ENCODE data around the gene GSN.
A peak's percentile ranks its signal among the peaks of the same experiment; 100 is the strongest.

Gene GSN

DNA sequence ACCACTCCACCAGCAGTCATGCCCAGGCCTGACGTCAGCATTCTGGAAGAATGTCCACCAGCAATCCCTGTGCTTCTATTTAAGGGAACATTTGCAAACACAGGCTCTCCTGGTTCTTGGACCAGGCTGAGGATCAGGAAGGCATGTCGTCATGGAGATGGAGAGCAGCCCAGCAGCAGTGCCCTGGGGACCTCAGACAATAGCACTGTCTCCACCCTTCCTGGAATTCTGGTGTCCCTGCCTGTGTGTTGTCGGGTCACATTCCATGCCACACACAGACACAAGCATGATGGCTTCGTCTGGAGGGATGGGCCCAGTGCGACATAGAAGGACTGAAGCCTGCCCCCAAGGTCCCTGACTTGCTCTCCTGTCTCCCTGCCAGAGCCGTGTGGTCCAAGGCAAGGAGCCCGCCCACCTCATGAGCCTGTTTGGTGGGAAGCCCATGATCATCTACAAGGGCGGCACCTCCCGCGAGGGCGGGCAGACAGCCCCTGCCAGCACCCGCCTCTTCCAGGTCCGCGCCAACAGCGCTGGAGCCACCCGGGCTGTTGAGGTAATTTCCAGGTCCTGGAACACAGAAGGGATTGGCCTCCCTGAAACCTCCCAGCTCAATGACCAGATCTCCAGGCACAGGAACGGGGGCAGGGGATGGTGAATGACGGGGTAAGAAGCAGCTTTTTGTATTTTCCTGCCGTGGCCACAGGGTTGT is 58.3 kb downstream of the GSN start:
- DNase-seq: no peak

DNA sequence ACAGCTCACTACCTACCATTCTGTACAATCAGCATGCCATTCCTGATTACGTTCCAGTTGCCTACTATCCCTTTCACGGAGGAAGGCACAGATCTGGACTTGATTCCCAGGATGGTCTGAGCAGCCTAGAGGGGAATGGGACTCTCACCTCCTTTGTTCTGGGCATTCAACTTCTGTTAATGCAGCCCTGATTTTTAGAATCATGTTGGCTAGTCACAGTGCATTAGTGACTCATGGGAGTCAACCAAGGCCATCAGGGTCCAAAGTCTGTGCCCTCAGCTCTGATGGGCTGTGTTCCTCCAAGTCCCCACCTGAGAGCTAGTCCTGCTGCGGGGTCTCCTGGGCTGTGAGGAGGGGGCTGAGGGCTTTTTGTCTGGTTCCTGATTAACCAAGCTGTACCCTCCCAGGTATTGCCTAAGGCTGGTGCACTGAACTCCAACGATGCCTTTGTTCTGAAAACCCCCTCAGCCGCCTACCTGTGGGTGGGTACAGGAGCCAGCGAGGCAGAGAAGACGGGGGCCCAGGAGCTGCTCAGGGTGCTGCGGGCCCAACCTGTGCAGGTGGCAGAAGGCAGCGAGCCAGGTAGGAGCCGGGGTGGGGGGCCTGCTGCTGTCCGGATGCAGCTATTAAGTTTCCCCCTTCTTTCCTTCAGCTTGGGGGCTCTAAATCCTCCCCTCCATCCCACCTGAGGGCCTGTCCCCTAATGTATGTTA is 59.1 kb downstream of the GSN start:
- DNase-seq: no peak

DNA sequence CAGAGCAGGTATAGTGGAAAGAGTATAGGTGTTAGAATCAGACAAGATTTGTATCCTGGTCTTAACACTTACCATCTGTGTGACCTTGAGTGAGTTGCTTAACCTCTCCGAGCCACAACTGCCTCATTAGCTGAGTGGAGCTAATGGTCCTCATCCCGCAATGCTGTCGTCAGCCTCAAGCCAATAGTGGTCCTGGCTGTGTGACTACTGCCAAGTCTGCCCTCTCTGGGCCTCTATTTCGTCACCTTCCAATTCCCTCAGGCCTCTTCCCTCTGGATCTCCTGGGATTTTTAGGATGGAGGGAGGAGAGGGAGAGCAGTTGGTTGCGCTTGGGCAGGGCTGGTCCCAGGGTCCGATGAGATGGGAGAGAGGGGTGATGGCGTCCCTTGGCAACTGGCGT is 60.5 kb downstream of the GSN start:
- DNase-seq: no peak

DNA sequence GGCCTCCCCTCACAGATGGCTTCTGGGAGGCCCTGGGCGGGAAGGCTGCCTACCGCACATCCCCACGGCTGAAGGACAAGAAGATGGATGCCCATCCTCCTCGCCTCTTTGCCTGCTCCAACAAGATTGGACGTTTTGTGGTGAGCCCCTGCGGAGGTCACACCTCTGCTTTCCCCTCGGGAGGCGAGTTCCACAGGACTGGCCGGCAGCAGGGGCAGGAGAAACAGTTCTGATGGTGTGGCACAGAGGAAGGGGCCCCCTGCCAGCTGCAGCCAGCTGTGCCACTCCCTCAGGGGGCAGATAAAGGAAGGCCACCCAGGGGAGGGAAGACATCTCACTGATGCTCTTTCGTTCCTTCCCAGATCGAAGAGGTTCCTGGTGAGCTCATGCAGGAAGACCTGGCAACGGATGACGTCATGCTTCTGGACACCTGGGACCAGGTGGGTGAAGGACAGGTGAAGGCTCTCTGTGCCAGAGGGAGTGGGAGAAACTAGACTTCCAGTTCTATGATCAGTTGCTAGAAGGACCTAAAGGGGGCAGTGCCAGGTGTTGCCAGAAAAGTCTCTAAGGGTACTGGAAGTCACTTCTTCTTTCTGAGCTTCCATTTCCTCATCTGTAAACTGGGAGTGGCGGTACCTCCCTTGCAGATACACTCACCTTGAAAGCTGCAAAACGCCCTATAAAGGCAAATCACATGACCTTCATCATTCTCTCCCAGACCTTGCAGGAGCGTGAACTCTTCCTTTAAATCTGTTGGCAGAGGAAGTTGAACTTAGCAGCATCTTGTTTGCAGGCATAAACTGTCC is 61.1 kb downstream of the GSN start:
- no peak for DNase-seq

DNA sequence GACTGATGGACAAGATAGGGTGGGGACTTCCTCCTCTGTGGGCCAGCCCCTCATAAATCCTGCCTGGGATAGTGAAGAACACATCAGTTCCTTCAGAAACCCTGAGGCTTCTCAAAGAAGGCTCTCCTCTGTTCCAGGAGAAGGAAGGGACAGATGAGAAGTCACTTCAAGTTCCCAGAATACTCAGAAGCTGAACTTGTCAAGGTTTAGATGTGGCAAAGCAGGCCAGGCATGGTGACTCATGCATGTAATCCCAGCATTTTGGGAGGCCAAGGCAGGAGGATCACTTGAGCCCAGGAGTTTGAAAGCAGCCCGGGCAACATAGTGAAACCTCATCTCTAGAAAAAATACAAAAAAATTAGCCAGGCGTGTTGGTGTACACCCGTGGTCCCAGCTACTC is 63.6 kb downstream of the GSN start:
- DNase-seq: no peak

DNA sequence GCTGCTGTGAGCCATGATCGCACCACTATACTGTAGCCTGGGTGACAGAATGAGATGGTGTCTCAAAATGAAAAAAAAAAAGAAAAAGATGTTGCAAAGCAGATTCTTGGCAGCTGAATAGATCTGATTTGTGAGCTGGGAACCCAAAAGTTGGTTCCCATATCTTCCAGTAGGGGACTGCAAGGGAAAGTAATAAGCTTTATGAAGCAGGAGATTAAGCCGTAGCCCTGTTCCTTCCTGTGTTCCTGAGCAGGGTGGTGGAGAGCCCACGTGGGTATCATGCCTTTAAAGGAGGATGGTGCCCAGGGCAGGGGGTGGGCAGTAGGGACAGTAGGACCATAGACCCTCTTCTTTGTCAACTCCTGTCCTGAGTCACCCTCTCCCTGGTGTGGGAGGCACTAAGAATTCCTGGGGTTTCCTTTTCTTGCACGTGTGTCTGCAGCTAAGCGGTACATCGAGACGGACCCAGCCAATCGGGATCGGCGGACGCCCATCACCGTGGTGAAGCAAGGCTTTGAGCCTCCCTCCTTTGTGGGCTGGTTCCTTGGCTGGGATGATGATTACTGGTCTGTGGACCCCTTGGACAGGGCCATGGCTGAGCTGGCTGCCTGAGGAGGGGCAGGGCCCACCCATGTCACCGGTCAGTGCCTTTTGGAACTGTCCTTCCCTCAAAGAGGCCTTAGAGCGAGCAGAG is 64.2 kb downstream of the GSN start:
- no peak for DNase-seq

DNA sequence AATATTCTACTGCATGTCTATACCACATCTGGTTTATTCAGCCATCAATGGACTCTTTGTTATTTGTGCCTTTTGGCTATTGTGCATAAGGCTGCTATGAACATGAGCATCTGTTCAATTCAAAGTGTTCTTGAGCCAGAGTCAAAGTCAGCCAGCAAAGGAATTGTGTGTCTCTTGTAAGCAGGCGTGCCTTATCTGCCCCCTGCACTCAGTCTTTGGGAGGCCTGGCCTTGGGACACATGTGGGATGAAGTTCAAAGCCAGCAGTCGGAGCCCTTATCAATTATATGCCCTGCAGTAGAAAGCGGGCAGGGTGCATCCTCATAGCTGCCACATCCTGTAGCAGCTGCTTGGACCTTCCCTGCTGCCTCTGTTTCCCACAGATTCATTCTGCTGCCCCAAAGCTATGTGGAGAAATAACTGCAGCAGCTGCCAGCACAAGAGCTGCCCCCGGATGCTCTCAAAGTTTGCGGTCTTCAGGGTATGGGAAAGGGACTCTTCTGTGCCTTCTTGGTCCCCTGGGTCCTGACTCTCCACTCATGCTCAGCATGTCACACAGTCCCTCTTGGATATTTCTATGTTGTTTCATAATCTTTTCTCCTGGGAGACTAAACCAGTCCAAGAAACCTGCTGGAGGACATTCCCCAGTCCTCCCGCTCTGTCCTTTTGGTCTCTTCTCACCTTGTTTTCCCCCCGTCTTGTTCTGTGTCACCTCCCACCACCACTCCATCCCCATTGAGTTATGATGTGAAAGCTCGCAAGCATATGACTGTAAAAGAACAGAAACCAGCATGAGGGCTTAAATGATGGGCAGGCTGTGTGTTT is 66.2 kb downstream of the GSN start:
- no peak for DNase-seq

DNA sequence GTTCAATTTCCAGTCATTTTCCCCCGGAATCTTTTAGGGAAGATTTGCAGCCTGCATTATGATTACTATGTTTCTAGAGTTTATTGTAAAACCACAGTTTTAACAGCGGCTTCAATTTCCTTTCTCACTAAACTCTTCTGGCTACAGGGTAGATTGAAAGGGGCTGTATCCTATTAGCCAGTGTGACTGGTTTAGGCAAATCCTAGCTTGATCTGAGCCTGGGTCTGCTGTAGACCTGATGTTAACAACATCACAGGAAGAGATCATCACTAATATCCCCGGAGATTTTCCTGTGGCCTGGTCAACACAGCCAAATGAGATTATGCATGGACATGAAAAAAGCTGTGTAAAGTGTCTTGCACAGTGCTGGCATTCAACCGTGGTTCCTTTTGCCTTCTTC is 68.7 kb downstream of the GSN start:
- DNase-seq: no peak

DNA sequence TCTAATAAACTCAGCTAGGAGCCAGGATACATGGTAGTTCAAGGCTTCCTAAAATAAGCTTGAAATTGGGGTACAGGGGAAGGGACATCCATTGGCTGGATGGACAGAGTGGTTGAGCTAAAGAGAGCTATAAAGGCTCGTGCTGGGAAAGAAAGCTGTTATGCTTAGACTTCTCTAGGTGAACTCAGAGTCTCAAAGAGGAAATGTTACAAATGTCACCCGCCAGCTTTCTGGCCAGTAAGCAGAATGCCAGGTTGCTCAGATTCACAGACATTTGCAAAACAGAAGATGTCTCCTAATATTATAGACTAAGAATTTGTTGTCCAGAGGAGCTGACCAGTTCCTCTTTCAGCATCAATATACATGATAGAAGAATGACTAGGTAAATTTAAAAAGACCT is 71.5 kb downstream of the GSN start:
- no peak for DNase-seq

DNA sequence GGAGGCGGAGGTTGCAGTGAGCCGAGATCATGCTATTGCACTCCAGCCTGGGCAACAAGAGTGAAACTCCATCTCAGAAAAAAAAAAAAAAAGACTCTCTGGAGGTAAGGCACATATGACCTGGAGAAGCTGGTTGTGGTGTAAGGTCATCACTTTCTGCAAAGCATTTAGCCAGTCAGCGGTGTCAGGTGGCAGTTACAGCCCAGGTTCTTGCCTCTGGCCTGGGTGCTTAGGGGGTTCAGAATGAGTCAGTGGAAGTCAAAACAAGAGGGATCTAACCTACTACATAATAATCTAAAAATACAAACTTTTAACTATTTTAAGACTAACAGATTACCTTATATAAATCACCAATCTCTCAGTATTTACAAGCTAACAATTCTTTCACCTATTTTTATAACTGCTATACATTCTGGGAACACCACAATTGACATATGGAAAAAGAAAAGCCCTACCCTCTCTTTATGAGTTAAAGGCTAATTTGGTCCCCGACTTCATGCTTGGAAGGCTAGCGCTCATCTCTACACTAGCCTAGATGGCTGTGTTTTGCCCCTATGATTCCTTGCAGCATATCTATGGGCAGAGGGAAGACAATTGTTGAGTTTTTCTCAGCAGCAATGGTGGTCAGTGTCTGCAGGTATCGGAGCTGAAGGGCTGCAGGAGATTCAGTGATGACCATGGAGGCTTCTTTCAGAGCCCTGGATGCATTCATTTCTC is 72.9 kb downstream of the GSN start:
- DNase-seq: no peak

DNA sequence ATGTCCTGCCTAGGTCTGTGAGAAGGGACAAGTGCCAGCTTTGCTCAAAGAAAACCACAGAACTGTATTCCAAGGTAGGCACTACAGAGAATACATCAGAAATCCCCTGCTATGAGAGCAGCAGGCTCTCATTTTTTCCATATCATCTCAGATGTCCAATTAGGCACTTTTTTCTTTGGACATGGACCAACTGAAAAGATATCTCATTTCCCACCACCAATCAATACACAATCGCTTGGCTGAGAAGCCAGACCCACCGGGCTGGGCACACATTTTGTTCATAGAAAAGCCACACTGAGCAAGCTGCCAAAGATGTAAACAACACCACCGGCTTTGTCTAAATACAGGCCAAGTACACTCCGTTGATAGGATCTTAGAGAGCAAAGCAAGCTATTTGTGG is 76.2 kb downstream of the GSN start:
- no peak for DNase-seq

DNA sequence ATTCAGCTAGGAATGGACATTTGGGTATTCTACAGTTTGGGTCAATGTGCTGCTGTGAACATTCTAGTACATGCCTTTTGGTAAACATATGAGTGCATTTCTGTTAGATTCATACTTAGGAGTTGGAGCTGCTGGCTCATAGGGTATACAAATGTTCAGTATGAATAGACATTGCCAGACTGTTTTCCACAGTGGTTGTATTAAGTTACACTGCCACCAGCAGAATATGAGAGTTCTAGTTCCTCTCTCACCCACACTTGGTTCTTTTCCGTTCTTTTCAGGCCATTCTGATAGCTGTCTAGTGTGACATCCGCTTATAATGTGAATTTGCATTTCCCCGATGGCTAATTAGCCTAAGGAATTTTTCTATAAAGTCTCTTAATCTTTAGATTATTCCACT is 77.1 kb downstream of the GSN start:
- no peak for DNase-seq

DNA sequence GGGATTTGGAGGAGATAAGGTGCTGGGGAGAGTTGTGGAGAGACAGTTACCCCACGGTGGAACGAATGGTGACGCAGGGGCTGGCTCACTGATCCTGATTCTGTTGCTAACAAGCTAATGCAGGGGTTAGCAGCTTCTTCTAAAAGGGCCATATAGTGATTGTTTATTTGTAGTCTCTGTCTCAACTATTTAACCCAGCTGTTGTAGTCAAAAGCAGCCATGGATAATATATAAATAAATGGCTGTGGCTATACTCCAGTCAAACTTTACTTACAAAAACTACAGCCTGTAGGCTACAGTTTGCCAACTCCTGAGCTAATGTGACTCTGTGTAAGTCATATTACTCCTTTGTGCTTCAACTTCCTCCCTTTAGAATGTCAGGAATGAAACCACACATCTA is 80.3 kb downstream of the GSN start:
- DNase-seq: no peak

DNA sequence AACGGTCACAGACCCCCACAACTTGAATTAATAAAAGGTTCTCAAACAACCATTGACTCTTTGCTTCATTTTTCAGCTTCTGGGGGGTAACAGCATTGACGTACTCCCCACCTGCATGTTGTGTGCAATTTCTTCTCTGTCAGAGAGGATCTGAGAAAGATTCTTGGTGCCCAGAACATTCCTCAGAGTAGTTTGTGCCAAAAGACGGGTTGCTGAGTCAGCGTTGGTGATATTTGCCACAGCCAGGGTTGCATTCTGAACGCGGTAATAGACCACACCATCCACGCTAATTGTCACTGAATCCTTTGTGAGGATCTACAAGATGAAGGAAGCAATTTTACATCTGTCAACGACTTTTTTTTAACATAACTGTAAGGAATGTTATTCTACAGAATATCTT is 81.0 kb downstream of the GSN start:
- DNase-seq: no peak

DNA sequence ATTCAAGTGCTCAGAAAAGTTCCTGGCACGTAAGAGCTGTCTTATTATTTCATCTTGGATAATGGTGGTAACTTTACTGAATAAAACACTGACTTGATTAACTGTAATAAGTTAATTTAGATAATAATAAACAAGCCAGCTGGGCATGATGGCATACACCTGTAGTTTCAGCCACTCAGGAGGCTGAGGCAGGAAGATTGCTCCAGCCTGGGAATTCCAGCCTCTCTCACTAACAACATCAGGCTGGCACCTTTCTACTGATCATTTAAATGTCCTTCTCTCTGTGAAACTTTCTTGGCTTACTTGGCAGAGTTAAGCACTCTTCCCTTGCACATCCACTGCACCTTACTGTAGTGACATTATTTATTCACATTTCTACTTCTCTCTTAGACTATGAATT is 82.1 kb downstream of the GSN start:
- DNase-seq: no peak

DNA sequence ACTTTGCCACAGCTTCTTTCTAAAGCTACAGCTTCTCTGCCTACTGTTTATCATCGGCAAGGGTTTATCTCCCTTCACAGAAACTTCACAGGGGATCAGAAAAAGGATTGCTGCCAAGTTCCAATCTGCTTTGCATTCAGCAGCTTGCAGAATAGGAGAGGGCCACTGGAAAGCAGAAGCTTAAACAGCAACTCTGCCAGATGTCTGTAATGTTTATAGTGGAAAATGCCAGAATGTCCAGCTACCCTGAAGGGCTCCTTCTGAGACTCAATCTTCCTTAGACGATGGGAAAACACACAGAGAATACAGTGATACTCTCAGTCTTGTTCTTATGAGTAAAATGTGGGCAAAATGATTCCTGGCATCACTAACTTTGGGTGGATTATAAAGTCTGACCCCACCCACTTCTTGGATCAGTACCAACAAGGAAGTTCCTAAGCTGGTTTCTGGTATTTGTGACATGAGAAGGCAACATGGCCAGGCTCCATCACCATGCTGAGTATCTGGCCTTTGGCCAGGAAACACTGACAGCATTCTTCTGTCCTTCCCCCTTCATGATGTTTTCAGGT is 83.1 kb downstream of the GSN start:
- peak; percentile 50 for DNase-seq

DNA sequence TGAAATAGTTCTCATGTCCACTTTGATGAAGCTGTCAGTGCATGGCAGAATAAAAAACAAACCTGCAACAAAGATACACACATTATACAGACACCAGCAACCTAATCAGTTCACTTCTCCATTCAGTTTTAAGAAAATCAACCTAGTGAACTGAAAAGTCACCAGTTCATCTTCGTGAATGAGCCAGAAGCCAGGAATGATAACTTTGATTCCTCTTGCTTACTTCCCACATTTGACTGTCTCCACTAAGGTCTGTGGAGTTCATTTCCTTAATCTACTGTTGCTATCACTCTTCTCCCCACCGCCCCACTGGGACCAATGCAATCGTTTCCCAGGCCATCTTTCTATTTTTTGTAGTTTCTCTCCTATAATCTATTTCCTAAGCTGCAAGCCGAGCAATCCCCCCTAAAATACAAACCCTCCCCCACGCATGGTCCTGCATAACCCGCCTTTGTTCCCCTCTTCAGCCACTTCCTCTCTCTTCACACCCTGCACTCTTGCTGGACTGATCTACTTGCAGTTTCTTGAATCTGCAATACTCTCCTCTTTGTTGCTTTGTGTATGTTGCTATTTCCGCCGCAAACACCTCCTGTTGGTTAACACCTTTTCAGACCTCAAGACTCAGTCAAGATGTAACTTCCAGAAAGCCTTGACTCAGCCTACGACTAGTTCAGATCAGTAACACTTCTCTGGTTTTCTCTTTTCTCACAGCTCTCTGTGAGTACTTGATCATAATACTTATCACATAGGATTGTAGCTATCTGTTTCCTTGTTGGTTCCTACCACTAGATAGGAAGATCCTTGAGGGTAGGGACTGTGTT is 85.5 kb downstream of the GSN start:
- DNase-seq: peak; percentile 47

DNA sequence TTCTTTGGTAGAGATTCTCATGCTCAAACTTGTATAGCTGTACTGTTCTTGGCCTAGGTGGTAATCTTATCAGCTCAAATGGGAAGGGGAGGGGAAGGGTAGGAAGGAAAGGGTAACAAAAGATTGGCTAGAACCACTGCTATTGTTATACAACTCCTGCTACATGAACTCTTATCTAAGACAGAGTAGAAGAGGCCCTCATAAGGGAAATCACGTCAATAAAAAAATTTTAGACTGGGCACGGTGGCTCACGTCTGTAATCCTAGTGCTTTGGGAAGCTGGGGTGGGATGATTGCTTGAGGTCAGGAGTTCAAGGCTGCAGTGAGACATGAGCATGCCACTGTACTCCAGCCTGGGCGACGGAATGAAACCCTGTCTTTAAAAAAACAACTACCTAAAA is 86.2 kb downstream of the GSN start:
- DNase-seq: no peak

DNA sequence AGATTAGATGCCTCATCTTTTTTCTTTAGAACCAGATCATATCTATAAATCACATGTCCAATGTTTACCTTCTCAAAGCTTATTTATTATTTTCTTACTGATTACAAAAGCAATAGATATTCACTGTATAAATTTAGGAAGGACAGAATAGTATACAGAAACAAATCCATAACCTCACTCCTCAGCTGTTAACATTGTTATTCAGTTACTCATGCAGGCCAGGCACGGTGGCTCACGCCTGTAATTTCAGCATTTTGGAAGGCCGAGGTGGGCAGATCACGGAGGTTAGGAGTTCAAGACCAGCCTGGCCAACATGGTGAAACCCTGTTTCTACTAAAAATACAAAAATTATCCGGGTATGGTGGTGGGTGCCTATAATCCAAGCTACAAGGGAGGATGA is 86.8 kb downstream of the GSN start:
- DNase-seq: no peak

DNA sequence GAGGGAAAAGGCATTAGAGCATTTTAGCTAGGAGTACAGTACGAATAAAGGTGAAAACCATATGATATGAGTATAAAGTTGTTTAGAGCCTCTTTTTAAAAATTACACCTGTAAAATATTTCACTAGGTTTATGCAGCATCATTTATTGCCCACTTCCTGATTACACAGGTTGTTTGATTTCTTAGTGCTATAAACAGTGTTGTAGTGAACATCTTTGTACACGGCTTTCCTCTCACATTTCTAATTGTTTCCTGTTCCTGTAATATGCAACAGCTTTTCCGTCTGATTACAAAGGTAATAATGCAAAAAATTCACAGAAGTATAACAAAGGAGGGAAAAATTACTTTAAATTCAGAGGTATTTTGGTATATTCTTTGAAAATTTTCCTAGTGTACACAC is 89.0 kb downstream of the GSN start:
- no peak for DNase-seq

DNA sequence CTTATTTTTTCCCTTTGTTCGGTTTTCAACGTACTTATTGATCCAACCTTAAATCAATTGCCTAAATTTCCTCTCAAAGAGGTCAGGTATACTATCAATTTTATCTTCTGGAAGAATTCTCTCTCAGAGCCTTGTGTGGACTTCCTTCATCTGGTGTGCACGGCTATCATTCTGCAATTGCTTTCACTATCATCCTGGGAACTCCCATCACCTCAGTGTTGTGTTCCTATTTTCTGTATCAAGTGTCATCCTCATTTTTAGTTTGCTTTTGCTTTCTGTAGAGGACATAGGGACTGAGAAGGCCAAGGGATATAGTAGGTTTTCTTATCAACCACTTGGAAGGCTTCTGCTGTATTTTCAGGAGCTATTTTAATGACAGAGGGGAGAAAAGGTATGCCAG is 90.8 kb downstream of the GSN start:
- peak; percentile 86 for DNase-seq
